ENCODE data around the gene CLIC5. TPM values are rescaled to one million over a fixed set of nuclear protein-coding genes. Genes with fewer than 3 reads are reported as not detected.

The CLIC5 gene
- total and polyA plus RNA-seq, 2 donors (not counting 1 experiment from before 2014, with no cell fraction given): 0.96 to 0.97 TPM

DNA sequence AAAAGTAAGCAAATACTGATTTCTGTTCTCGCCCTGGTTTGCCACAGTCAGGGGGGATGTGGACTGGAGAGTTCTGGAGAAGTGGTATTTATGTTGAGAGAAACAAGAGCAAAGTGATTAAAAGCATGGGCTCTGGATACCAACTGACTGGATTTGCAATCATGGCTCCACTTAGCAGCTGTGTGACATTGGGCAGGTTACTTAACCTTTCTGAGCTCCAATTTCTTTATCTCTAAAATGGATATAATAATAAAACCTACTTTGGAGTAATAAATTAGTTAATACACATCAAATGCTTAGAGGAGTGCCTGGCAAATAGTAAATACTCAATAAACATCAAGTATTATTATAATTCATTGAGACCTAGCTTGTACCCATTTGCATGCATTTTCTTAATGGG, 111.7 kb downstream of the CLIC5 start:
- no peaks in the 10 kb centered on the region for H3K4me1 ChIP-seq (ENCODE audit: control insufficient read depth in 2 of 2, insufficient read depth in 2 of 2, low read length in 2 of 2)
- no peak overlapping the region for H2AFZ ChIP-seq (ENCODE audit: insufficient read depth, low read depth, low read length, poor library complexity, severe bottlenecking)
- ChIA-PET CTCF (no interaction called here), POLR2A (no interaction called here)
- H3K27ac Mint-ChIP-seq: no peak overlapping the region
- H3K79me2 ChIP-seq (ENCODE audit: control insufficient read depth, insufficient read depth, low read length): no peaks in the 10 kb centered on the region
- no peaks in the 10 kb centered on the region for H3K27me3 ChIP-seq (replicated peaks in 1 of 4; ENCODE audit: control extremely low read depth in 1 of 4, control insufficient read depth in 3 of 4, insufficient read depth in 4 of 4, low read length in 3 of 4)
- no peak overlapping the region for H3K27ac ChIP-seq (ENCODE audit: low read length in 2 of 2)
- WGBS (ENCODE audit: insufficient coverage): 100% methylated on average over 1 of the region's 1 CpG
- H3K9me3 Mint-ChIP-seq (ENCODE audit: insufficient read depth): no peaks in the 10 kb centered on the region
- H3K4me2 ChIP-seq (replicated peaks; ENCODE audit: low read depth, low read length, poor library complexity, severe bottlenecking): no peak overlapping the region
- no peak overlapping the region for H3K9ac ChIP-seq (ENCODE audit: low read length)
- H3K4me1 Mint-ChIP-seq: no peaks in the 10 kb centered on the region
- H3K27me3 Mint-ChIP-seq: no peaks in the 10 kb centered on the region
- no peak for DNase-seq
- no peaks in the 10 kb centered on the region for H4K20me1 ChIP-seq (ENCODE audit: control insufficient read depth, insufficient read depth, low read length, poor library complexity, severe bottlenecking)
- intact Hi-C loops (cut with micrococcal nuclease): no loop called here
- TF ChIP-seq EZH2 (IDR thresholded peaks at IDR 0.05; ENCODE audit: borderline replicate concordance, insufficient read depth, low read depth, low read length, poor library complexity, severe bottlenecking): no peak
- TF ChIP-seq, protein P1, sequence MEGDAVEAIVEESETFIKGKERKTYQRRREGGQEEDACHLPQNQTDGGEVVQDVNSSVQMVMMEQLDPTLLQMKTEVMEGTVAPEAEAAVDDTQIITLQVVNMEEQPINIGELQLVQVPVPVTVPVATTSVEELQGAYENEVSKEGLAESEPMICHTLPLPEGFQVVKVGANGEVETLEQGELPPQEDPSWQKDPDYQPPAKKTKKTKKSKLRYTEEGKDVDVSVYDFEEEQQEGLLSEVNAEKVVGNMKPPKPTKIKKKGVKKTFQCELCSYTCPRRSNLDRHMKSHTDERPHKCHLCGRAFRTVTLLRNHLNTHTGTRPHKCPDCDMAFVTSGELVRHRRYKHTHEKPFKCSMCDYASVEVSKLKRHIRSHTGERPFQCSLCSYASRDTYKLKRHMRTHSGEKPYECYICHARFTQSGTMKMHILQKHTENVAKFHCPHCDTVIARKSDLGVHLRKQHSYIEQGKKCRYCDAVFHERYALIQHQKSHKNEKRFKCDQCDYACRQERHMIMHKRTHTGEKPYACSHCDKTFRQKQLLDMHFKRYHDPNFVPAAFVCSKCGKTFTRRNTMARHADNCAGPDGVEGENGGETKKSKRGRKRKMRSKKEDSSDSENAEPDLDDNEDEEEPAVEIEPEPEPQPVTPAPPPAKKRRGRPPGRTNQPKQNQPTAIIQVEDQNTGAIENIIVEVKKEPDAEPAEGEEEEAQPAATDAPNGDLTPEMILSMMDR (IDR thresholded peaks at IDR 0.05): no peak
- H3K9me3 ChIP-seq (ENCODE audit: control extremely low read depth in 1 of 3, control insufficient read depth in 2 of 3, insufficient read depth in 1 of 3, low read length in 2 of 3): no peaks in the 10 kb centered on the region
- no peak overlapping the region for H3K4me3 ChIP-seq (ENCODE audit: control extremely low read depth in 1 of 5, extremely low read depth in 1 of 5, insufficient read depth in 1 of 5, low read depth in 2 of 5, low read length in 4 of 5)
- no peaks in the 10 kb centered on the region for H3K36me3 ChIP-seq (replicated peaks in 1 of 2; ENCODE audit: control extremely low read depth in 1 of 2, control insufficient read depth in 1 of 2, extremely low read depth in 1 of 2, insufficient read depth in 2 of 2, low read length in 1 of 2)
- H3K4me3 Mint-ChIP-seq: no peak overlapping the region
- no peak for ATAC-seq (ENCODE audit: low read depth)

DNA sequence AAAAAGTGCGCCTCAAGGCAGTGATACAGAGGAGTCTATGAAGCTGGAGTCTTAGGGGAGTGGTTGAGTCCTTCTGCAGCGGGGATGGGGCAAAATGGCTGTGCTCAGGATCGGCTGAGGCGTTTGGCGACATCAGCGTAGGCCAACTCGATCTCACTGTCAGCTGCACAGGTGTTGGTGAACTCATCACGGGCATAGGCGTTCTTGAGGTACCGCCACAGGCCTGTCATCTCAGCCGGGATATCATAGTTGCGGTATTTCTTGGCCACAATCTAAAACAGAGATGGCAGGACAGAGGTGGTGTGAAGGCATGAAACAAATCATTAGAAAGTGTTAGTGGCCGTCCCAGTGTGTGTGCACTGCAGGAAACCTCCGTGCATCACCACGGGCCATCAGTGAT, 112.7 kb downstream of the CLIC5 start:
- POLR2A ChIA-PET: no interaction called here
- intact Hi-C loops (cut with micrococcal nuclease): no loop called here
- Histone ChIP-seq H3K4me2 (replicated peaks; ENCODE audit: low read depth, low read length, poor library complexity, severe bottlenecking) (no peak overlapping the region), H3K27me3 (replicated peaks in 1 of 4; ENCODE audit: control extremely low read depth in 1 of 4, control insufficient read depth in 3 of 4, insufficient read depth in 4 of 4, low read length in 3 of 4) (no peaks in the 10 kb centered on the region), H2AFZ (ENCODE audit: insufficient read depth, low read depth, low read length, poor library complexity, severe bottlenecking) (no peak overlapping the region), H3K4me3 (ENCODE audit: control extremely low read depth in 1 of 5, extremely low read depth in 1 of 5, insufficient read depth in 1 of 5, low read depth in 2 of 5, low read length in 4 of 5) (no peak overlapping the region), H3K4me1 (ENCODE audit: control insufficient read depth in 2 of 2, insufficient read depth in 2 of 2, low read length in 2 of 2) (no peaks in the 10 kb centered on the region), H3K27ac (ENCODE audit: low read length in 2 of 2) (no peak overlapping the region), H3K36me3 (replicated peaks in 1 of 2; ENCODE audit: control extremely low read depth in 1 of 2, control insufficient read depth in 1 of 2, extremely low read depth in 1 of 2, insufficient read depth in 2 of 2, low read length in 1 of 2) (no peaks in the 10 kb centered on the region), H4K20me1 (ENCODE audit: control insufficient read depth, insufficient read depth, low read length, poor library complexity, severe bottlenecking) (no peaks in the 10 kb centered on the region), H3K79me2 (ENCODE audit: control insufficient read depth, insufficient read depth, low read length) (no peaks in the 10 kb centered on the region), H3K9ac (ENCODE audit: low read length) (no peak overlapping the region), H3K9me3 (ENCODE audit: control extremely low read depth in 1 of 3, control insufficient read depth in 2 of 3, insufficient read depth in 1 of 3, low read length in 2 of 3) (no peaks in the 10 kb centered on the region)
- ATAC-seq (ENCODE audit: low read depth): no peak
- Mint-ChIP-seq H3K4me3 (no peak overlapping the region), H3K4me1 (no peaks in the 10 kb centered on the region), H3K9me3 (ENCODE audit: insufficient read depth) (no peaks in the 10 kb centered on the region), H3K27me3 (no peaks in the 10 kb centered on the region), H3K27ac (no peak overlapping the region)
- TF ChIP-seq, protein P1 (IDR thresholded peaks at IDR 0.05): no peak
- no peak for TF ChIP-seq EZH2 (IDR thresholded peaks at IDR 0.05; ENCODE audit: borderline replicate concordance, insufficient read depth, low read depth, low read length, poor library complexity, severe bottlenecking)
- no peak for DNase-seq
- CTCF ChIA-PET: no interaction called here
- WGBS (ENCODE audit: insufficient coverage): 98% methylated on average over 13 of the region's 15 CpGs

Measured in B cell (primary cell).